M059J (cell line): ENCODE data around the gene FAM181A. TPM values are rescaled to one million over a fixed set of nuclear protein-coding genes. Genes with fewer than 3 reads are reported as not detected.

Experiments used
- DNase-seq: peaks from one replicate; pipeline ENCODE4 v3.0.0-alpha.2; 2012; ENCODE audit warnings: low read depth
- total RNA-seq: library from RNA; depleted of rRNA; stranded (reverse); fragments of >200 nt; shearing (Covaris generic); gene quantifications from 2 replicates; pipeline ENCODE4 v1.2.3, GENCODE V29; 2014

FAM181A gene
- total RNA-seq, 1 experiment from 2014 or later = not detected

DNA sequence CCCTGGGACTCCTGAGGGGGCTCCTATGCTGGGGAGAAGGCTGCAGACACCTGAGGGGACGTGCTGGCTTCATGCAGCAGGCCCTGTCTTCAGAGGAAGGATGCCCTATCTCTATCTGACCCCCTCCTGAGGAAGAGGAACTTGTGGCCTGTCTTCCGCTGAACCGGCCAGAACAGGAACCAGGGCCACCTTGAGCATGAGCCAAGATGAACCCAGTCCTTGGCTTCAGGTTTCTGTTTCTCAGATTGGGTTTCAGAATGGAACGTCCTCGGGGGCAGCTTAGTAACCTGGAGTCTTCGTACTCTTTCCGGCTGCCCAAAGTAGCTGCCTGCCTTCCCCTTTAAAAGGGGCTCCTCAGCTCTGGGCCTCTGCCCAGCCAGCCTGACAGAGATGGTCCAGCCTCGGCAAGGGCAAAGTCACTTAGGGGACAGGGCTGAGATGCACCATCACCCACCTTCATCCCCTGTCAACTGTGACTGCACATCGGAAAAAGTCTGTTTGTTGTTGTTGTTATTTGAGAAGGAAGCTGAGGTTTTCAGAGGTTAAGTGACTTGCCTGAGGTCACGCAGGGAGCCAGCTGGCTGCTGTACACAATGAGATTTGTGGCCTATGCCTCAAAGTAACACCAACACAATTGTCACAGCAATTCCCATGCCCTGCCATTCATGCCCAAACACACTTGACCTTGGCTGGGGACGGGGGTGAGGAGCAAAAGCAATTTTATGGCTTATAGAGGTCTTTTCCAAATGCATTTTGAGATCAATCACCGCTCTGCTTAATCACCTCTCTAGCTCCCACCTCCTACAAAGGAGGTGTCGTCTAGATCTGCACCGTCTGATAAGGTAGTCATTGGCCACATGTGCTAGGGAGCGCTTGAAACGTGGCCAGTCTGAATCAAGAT, 35.8 kb downstream of the FAM181A start:
- DNase-seq = peak; percentile 67

DNA sequence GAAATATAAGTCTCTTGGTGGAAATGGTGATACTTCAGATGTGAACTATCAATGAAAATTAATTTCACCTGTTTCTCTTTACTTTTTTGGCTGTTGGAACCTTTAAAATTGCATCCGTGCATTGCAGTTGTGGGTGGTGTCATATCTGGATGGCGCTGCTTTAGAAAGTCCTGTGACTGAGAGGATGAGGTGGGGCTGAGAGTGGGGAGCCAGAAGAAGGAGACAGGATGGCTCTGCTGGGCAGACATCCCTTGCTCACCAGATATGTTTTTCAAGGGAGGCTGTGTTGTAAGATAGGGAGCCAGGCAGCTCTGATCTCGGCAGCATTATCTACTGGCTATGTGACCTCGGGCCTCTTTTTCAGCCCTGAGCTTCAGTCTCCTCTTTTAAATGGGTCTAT, 36.5 kb downstream of the FAM181A start:
- no peak for DNase-seq

DNA sequence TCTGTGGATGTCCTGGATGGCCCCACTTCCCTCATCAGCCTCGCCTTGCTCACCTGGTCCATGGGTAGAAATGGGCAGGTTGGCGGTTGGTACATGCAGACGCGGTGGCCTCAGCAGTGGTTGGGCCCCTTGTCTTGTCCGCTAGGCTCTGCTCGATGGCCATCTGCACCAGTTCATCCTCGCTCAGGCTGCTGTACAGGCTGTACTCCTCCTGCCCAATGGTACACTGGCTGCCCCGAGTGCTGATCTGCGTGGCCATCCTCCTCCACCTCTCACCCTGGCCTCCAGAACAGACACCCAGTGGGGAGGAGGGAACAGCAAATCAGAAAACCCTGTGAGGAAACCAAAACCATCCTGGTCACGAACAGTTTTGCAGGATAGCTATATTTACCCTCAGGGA, 37.1 kb downstream of the FAM181A start:
- DNase-seq = no peak

GRCh38 chr14:93964820-93965286, 37.7 kb downstream of the FAM181A start:
- DNase-seq = no peak

GRCh38 chr14:93965287-93965821, 38.2 kb downstream of the FAM181A start:
- DNase-seq = peak; percentile 88

- DNase-seq = no peak
Observed at GRCh38 chr14:93965946-93966474, 38.9 kb downstream of the FAM181A start.

DNA sequence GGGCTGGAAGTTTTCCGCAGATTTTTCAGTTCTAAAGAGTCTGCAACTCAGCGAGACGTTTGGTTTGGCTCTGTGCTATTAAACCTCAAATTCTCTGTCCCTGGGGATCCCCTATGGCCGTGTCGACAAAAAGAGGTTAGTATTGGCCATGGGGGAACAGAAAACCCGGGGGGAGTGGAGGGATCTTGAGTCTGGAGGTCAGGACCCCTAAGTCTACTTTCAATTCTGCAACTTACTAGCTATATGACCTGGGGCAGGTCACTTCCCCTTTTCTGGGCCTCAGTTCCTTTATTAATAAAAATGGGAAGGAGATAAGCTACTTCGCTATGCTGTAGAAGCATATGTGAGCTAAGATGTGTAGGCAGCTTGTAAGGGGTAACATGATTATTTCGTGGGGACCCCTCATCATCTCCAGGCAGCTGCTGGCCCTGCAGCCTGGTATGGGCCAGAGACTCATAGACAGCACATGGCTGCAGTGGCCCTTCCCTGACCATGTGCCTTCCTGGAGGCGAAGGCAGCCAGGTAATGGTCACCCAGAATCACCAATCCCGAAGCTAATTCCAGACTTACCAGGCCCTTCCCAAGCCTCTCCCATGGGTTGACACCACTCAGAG, 40.6 kb downstream of the FAM181A start:
- DNase-seq = no peak

DNA sequence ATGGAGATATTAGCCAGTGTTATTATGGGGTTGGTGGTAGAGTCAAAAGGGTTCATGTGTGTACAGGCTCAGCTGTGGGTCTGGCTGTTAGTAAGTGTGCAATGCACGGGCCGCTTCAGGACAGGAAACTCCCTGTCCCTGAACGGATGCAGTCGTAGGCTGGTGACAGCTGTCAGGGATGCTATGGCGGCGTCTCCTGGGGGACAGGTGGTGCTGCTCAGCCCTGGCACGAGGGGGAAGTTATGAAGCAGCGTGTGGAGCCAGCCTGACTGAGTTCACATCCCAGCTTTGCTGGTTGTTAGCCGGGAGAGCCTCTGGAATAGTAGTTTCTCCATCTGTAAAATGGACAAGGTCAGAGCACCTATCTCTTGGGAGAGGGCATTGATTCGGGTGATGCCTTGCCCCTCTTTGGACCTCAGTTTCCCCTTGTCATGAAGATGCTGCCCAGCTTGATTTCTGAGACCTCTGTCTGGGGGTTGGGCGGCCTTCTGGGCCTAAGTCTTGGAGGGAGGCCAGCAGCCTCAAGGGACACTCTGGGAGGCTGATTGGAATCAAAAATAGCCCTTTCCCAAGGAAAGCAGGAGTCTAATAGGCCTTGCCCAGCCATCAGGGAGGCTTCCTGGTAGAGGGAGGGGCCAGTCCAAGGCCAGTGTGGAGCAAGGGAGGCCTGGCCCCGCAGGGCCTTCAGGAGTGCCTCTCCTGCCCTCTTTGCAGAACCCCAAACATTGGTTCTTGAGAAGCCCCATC, 42.1 kb downstream of the FAM181A start:
- no peak for DNase-seq

DNA sequence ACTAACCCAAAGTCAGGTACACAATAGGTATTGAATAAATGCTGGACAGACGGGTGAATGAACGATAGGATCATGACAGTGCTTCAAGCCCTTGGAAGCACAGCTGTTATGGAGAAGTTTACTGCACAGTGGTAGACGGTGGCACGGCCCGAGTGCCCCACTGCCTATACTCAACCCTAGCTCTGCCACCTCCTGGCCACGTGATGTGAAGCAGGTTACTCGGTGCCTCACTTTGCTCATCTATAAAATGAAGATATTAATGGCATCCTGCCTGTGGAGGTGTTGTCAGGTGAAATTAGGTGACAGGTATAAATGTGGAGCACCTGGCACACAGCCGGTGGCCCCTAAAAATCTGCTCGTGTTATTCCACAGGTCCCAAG, 43.4 kb downstream of the FAM181A start:
- DNase-seq = no peak

DNA sequence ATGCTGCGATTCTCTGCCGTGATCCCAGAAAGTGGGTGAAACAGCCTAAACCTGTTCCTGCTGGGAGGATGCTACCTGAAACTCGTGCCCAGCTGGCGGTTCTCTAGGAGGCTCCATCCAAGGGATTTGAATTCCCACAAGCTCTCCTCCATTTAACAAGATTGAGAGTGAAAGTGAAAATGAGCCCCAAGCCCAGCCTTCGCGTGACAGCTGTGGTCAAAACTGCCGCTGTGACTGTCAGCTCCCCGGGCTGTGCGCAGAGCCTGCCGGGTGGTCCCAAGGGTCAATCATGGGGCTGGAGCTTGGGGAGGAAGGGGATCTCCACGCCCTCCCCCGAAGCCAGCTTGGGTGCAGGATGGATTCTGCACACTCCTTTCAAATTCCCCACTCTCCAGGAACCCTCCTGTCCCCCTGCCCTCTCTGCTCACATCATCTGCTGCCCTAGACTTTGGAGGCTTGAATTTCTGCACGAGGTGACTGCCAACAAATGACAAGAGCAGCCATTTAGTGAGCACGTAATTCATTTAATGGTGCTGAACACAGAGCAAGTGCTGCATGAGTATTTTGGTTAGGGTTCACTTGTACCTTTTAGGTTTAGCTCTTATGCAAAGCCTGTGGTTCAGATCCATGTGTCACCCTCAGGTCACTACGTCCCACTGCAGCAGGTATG, 44.0 kb downstream of the FAM181A start:
- peak; percentile 47 for DNase-seq

- no peak for DNase-seq
Observed at GRCh38 chr14:93971635-93972027, 44.5 kb downstream of the FAM181A start.

DNA sequence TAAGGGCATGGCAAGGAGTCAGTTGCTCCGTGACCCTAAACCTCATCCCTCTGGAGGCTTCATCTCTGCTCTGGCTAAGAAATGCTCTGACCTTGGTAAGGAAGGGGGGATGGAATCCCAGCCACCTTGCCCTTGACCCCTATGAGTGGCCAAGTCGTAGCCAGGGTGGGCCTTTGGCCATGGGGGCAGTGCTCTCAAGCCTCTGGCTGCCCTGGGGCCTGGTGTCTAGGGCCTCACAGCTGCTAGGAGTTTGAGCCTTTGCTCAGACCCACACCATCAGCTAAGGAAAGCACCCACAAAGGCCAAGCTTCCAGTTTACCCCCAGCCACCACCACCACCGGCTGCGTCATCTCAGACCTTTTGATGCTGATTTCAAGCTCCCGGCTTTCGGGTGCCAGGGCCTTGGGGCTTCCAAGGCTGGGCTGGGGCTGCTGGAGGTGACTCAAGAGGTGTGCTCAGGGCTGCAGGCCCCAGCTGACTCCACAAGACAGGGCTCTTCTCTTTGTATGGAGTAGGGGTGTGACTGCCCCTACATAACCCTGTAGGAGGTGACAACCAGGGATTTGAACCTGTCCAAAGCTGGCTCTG, 45.6 kb downstream of the FAM181A start:
- DNase-seq = no peak

DNA sequence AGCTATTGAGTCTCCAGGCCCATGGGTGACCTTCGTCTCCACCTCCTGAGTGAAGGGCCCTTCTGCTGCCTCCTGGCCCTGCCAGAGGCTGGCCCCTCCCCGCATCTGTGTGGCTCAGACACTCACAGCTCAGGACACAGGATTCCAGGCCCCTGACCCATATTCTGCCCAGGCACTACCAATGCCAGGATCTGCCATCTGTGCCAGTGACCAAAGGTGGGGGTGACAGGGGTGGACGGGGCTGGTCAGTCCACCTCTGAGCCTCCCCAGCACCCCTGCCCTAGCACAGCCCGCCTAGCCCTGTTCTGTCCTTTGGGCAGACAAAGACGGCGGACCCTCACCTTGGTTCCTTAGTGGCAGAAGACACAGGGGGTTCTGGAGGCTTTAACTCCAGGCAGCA, 46.5 kb downstream of the FAM181A start:
- DNase-seq = no peak

DNA sequence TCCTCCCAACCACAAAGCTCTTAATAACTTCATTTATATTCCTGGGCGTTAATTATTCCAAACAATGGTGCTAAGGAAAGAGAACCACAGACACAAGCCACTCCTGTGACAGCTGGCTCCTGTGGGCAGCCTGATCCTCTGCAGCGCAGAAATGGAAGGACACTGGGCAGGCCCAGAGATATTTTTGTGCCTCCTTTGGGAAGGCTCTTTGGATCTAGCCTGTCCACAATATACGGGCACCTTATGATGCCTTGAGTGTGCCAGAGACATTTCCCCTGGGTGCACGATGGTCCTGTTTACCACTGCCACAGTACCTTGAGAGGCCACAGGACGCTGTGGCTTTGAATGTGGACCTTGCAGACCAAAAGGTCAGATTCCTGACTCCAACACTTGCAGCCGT, 47.2 kb downstream of the FAM181A start:
- DNase-seq = no peak

DNA sequence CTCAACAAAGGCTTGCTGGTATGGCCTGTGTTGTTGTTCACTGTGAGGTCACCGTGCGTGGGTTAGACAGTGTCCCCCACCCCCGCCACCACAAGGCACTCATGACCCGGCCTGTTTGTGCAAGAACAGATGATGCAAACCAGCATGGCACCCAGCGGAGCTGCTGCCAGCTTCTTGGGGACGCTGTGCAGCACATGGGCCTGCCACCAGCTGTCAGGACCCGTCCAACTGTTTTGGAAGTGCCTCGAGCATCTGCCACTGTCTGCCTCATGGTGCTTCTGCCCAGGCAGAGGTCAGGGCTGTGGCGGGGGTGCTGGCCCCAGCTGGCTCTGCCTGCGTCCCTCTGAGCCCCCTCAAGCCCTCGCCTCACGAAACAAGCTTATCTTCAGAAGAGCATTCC, 47.7 kb downstream of the FAM181A start:
- DNase-seq = no peak

GRCh38 chr14:93975791-93976476, 48.8 kb downstream of the FAM181A start:
- no peak for DNase-seq

DNA sequence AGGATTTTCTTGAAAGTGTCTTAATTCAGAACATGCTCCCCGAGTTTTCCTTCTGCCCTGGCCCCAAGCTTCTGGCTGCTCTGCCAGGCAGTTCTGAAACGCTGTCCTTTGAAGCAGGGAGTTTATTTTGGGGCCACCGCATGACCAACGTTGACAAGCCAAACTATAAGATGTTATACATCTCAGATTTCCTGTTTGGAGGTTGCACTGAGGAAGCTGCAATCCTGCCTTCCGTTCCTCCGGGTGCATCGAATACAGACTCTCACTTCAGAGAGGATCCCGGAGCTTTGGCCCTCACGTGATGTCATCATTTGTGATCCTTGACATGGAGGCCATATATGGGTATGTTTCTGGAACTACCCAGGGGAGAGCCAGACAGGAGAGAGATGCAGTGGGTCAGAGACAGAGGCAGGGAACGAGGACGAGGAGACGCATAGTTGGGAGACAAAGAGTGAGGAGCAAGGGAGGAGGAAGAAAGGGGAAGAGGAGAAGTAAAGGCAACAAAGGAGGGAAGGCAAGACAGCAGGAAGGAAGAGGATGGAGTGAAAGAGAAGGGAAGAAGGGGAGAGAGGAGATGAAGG, 49.4 kb downstream of the FAM181A start, which contains the start of gene ASB2:
Gene ASB2 (minus strand): TSS at position 94 of the 581 bp plus-strand sequence. CDS start 12,031 bp downstream, outside the sequence.
- DNase-seq = no peak

DNA sequence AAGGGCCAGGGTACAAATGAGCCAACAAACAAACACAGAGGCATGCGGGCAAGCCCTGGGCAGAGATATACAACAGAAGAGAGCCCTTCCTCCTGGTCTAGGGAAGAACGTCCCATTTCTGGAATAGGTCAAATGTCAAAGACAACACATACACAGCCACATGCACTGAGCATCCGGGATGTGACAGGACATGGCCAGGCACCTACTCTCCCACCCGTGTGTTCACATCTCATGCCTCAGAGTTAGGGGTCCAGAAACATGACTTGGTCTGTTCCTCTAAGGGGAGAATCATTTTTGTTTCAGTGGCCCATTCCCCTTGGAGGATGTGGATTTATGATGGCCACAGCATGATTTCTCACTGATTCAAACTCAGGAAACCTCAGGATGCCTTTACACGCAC, 50.0 kb downstream of the FAM181A start:
- no peak for DNase-seq

GRCh38 chr14:93977790-93978581, 50.8 kb downstream of the FAM181A start:
- peak; percentile 51 for DNase-seq
